GM12878 (cell line): ENCODE results near the gene TMC7. TPM values are rescaled to one million over a fixed set of nuclear protein-coding genes. Genes with fewer than 3 reads are reported as not detected.

Source experiments
- BACH1 ChIP-seq: fragments of 450-650 bp; IDR thresholded peaks from 2 replicates; pipeline ENCODE4 v1.6.1; 2017; ENCODE audit warnings: mild to moderate bottlenecking, borderline replicate concordance
- BCL11A ChIP-seq: IDR thresholded peaks from 2 replicates; pipeline ENCODE4 v1.6.1; 2011; ENCODE audit warnings: low read depth, low read length
- BCLAF1 ChIP-seq: fragments of 450-650 bp; IDR thresholded peaks from 2 replicates; pipeline ENCODE4 v1.6.1; 2017; ENCODE audit warnings: antibody characterized with exemption, mild to moderate bottlenecking, moderate library complexity
- CTCF ChIP-seq, 3 experiments: IDR thresholded peaks in 2 of 3; conservative IDR thresholded peaks in 1 of 3; 2 replicates each; pipeline ENCODE4 v1.5.1; 2011; ENCODE audit warnings: low read depth in 3 of 3, low read length in 3 of 3, mild to moderate bottlenecking in 3 of 3, control low read depth in 2 of 3, moderate library complexity in 2 of 3, inconsistent platforms in 1 of 3, mixed read lengths in 1 of 3; ENCODE audit not compliant: control insufficient read depth in 2 of 3, insufficient read depth in 1 of 3; ENCODE audit errors: extremely low read depth in 1 of 3
- E4F1 ChIP-seq: fragments of 450-650 bp; IDR thresholded peaks from 2 replicates; pipeline ENCODE4 v1.6.1; 2018; ENCODE audit warnings: borderline replicate concordance, mild to moderate bottlenecking; ENCODE audit not compliant: partially characterized antibody
- EP300 ChIP-seq, 2 experiments: fragments of 150-350 bp in 1 of 2; IDR thresholded peaks; 2 replicates each; pipeline ENCODE4 v1.6.1; 2011 to 2012; ENCODE audit warnings: low read depth in 2 of 2, low read length in 2 of 2, borderline replicate concordance in 1 of 2, improper control_type of control experiment in 1 of 2, inconsistent platforms in 1 of 2; ENCODE audit not compliant: control insufficient read depth in 1 of 2
- GABPA ChIP-seq: IDR thresholded peaks from 2 replicates; pipeline ENCODE4 v1.6.1; 2014; ENCODE audit warnings: antibody characterized with exemption, low read depth, mild to moderate bottlenecking, inconsistent platforms
- HDAC6 ChIP-seq: fragments of 200-600 bp; sonication (generic); IDR thresholded peaks from one replicate; pipeline ENCODE4 v1.8.0; 2017; ENCODE audit warnings: antibody characterized with exemption; ENCODE audit not compliant: unreplicated experiment
- IKZF2 ChIP-seq, 2 experiments: fragments of 450-650 bp; IDR thresholded peaks; 2 replicates each; pipeline ENCODE4 v1.6.1; 2017; ENCODE audit warnings: mild to moderate bottlenecking in 2 of 2, moderate library complexity in 2 of 2
- KLF5 ChIP-seq: fragments of 450-650 bp; IDR thresholded peaks from 2 replicates; pipeline ENCODE4 v1.6.1; 2014; ENCODE audit warnings: mild to moderate bottlenecking; ENCODE audit not compliant: partially characterized antibody
- MEF2A ChIP-seq: IDR thresholded peaks from 2 replicates; pipeline ENCODE4 v1.6.1; 2011; ENCODE audit warnings: low read depth, mild to moderate bottlenecking, low read length, moderate library complexity; ENCODE audit not compliant: insufficient read depth
- MTA2 ChIP-seq: fragments of 450-650 bp; IDR thresholded peaks from 2 replicates; pipeline ENCODE4 v1.6.1; 2016; ENCODE audit warnings: low read depth, mild to moderate bottlenecking, moderate library complexity
- NFXL1 ChIP-seq: fragments of 450-650 bp; IDR thresholded peaks from 2 replicates; pipeline ENCODE4 v1.6.1; 2017; ENCODE audit warnings: antibody characterized with exemption, mild to moderate bottlenecking, borderline replicate concordance
- NKRF ChIP-seq: fragments of 450-650 bp; conservative IDR thresholded peaks from 2 replicates; pipeline ENCODE4 v1.6.1; 2017; ENCODE audit warnings: mild to moderate bottlenecking, moderate library complexity
- NR2F1 ChIP-seq: fragments of 450-650 bp; conservative IDR thresholded peaks from 2 replicates; pipeline ENCODE4 v1.6.1; 2017; ENCODE audit warnings: mild to moderate bottlenecking
- RBBP5 ChIP-seq: fragments of 200-600 bp; sonication (generic); conservative IDR thresholded peaks from 2 replicates; pipeline ENCODE4 v1.6.1; 2016
- SP1 ChIP-seq: IDR thresholded peaks from one replicate; pipeline ENCODE4 v1.6.1; 2011; ENCODE audit warnings: low read depth, low read length
- SPI1 ChIP-seq: IDR thresholded peaks from 2 replicates; pipeline ENCODE4 v1.6.1; 2011; ENCODE audit warnings: low read depth, mild to moderate bottlenecking, low read length, moderate library complexity, borderline replicate concordance; ENCODE audit not compliant: insufficient read depth
- STAT3 ChIP-seq: IDR thresholded peaks from 2 replicates; pipeline ENCODE4 v1.6.1; 2011; ENCODE audit warnings: low read depth, low read length, improper control_type of control experiment
- TCF3 ChIP-seq: IDR thresholded peaks from 2 replicates; pipeline ENCODE4 v1.6.1; 2012; ENCODE audit warnings: low read depth, mild to moderate bottlenecking, low read length, borderline replicate concordance; ENCODE audit not compliant: insufficient read depth
- YBX1 ChIP-seq: fragments of 450-650 bp; IDR thresholded peaks from 2 replicates; pipeline ENCODE4 v1.6.1; 2016; ENCODE audit warnings: antibody characterized with exemption
- ZBED1 ChIP-seq: IDR thresholded peaks from 2 replicates; pipeline ENCODE4 v1.6.1; 2016; ENCODE audit warnings: borderline replicate concordance
- ZNF24 ChIP-seq: fragments of 450-650 bp; IDR thresholded peaks from 2 replicates; pipeline ENCODE4 v1.6.1; 2017; ENCODE audit warnings: antibody characterized with exemption, mild to moderate bottlenecking
- polyA plus RNA-seq, 11 experiments: library from polyadenylated mRNA; depleted of rRNA in 4 of 11; unstranded in 6 of 11; stranded (reverse) in 5 of 11; fragments of >200 nt; fragmentation: Nextera tagmentation in 4 of 11; fragmentation: Illumina TruSeq in 1 of 11; extraction: Ambion mirVana in 4 of 11; extraction: Trizol in 1 of 11; gene quantifications; 1 replicate in 1 of 11; 2 replicates in 10 of 11; pipeline versions ENCODE4 v1.2.1 to v1.2.3, GENCODE V29; 2011 to 2016; ENCODE audit warnings: inconsistent platforms in 2 of 11, missing spikeins in 2 of 11, low read depth in 1 of 11
- total RNA-seq, 4 experiments: library from RNA; depleted of rRNA in 3 of 4; stranded (reverse); fragments of >200 nt in 3 of 4; fragmentation: Illumina TruSeq in 1 of 4; extraction: Trizol in 1 of 4; gene quantifications; 2 replicates each; pipeline versions ENCODE4 v1.2.1 to v1.2.3, GENCODE V29; 2013 to 2021

Gene TMC7
- total and polyA plus RNA-seq, 10 of the 15 experiments (the other 5 are each of a cell fraction or from before 2014, with no cell fraction given), result 0.15 TPM; not detected in 9

- TF ChIP-seq BCLAF1, result no peak
- TF ChIP-seq E4F1, result no peak
- TF ChIP-seq NR2F1, result peak; percentile 70
- no peak for TF ChIP-seq KLF5
- TF ChIP-seq YBX1, result no peak
- TF ChIP-seq RBBP5, result no peak
- peak in 1 of 2 experiments; percentile 8; a peak in 1 of 4 replicates for TF ChIP-seq IKZF2 (IDR thresholded peaks at IDR 0.05)
- TF ChIP-seq STAT3, result no peak
- TF ChIP-seq CTCF (IDR thresholded peaks at IDR 0.05 in 2 of 3, conservative IDR thresholded peaks at IDR 0.05 in 1 of 3; ENCODE audit: control insufficient read depth in 2 of 3, extremely low read depth in 1 of 3, insufficient read depth in 1 of 3, low read depth in 3 of 3, low read length in 3 of 3), result no peak
- peak; percentile 32; the same call in 1 of the 2 replicates for TF ChIP-seq BCL11A
- TF ChIP-seq ZBED1, result 0 out of 2 replicates have a peak, but pooled peaks have one; percentile 23
- TF ChIP-seq HDAC6, result no peak
- no peak for TF ChIP-seq NFXL1
- TF ChIP-seq MTA2, result no peak
- peak in 1 of 2 experiments; percentile 14; a peak in 1 of 4 replicates for TF ChIP-seq EP300 (IDR thresholded peaks at IDR 0.05; ENCODE audit: borderline replicate concordance in 1 of 2, control insufficient read depth in 1 of 2, low read depth in 2 of 2, low read length in 2 of 2)
- TF ChIP-seq NKRF, result no peak
- peak; percentile 92 for TF ChIP-seq SPI1
- no peak for TF ChIP-seq ZNF24
- TF ChIP-seq BACH1, result no peak
- TF ChIP-seq TCF3, result peak; percentile 78; the same call in 1 of the 2 replicates
- TF ChIP-seq SP1, result no peak
- TF ChIP-seq GABPA, result no peak
- no peak for TF ChIP-seq MEF2A
These were observed 111.9 kb downstream of the TMC7 start (continued) for GRCh38 chr16:19095654-19096053.
